Kasumi-1 (cell line): ENCODE results near the gene LRRC4B.

ENCODE experiments used
- DNase-seq, 2 experiments: peaks; one replicate each; lab custom pipeline; 2025; lab: John Stamatoyannopoulos, UW

Gene LRRC4B

DNA sequence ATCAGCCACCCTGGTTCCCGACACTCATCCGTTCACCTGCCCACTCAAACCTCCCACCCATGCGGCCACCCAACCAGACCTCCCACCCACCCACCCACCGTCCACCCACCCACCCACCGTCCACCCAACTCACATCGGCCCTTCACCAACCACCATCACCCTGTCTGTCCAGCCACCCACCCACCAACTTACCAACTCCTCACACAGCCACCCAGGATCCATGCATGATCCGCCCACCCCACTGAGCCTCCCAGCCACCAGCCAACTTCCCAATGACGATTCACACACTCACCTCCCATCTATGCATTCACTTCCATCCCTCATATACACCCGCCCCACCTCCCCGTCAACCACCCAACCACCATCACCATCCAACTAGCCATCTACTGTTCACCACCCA, 61.5 kb downstream of the LRRC4B start:
- DNase-seq = no peak

DNA sequence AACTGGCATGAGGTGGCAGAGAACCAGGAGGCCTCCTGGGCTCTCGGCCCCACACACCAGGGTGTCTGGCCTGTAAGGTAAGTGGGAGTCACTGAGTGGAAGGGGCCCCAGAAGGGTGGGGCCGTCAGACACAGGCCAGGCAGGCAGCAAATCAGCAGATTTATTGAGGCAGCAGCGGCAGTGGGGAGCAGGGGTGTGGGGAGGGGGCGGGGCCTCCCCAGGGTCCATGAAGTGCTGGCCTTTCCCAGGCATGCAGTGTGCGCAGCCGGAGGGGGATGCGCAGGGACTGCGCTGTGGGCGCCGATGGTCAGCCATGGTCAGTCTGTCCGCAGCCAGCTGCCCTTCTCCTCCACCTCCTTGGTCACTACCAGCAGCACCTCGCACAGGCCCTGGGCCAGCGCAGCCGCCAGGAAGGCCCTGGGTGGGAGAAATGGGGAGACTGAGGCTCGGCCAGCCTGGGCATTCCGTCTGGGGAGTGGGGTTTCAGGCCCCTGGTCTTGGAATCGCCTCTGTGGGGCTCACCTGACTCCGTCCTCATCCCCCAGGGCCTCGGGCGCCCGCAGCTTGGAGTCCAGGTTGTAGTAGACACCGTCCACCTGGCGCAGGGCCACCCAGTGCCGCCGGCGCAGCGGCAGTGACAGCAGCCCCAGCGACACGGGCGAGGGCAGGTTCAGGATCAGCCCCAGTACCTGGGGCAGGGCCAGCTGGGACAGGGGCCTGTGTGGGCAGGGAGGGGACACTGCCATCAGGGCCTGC, 62.2 kb downstream of the LRRC4B start:
- DNase-seq = no peak

DNA sequence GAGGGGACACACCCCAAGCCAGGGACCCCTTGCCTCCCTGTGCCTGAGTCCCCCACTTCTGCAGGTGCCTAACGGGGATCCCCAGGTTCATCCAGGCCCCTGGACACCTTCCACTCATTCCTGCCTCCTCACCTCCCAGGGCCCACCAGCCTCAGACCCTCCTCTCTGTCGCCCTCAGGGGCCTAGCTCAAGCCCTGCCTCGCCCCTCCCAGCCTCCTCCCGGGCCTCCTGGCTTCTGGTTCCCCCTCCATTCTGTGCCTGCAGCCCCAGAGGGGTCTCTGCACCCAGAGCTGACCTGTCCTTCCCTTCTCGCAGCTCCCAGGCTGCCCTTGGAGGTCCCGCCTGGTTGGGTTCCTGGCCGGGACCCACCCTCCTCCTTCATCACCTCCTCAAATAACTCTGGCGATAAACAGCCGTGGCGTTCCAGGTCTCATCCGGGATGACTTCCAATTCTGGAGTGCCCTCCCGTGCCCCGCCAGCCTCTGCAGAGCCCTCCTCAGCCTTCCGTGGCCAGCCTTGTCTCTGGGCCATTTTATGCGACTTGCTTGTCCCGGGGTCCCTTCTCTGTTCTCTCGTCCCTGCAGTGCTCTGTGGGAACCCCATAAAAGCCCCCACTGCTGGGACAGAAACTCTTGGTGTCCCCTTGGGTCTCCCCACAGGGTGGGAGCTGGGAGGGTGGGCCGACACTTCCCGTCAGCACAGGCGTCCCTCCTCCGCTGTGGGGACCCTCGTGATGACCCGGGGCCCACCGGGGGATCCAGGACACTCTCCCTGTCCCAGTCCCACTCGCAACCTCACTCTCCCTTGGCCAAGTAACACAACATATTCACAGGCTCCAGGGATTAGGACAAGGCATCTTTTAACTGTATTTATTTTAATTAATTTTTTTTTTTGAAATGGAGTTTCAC, 66.4 kb downstream of the LRRC4B start:
- DNase-seq = no peak

- DNase-seq = no peak
These were observed 67.1 kb downstream of the LRRC4B start for GRCh38 chr19:50501186-50501567.

- no peak for DNase-seq
These were observed 67.5 kb downstream of the LRRC4B start for GRCh38 chr19:50500753-50501151.

GRCh38 chr19:50500060-50500752, 68.0 kb downstream of the LRRC4B start:
- DNase-seq = no peak

DNA sequence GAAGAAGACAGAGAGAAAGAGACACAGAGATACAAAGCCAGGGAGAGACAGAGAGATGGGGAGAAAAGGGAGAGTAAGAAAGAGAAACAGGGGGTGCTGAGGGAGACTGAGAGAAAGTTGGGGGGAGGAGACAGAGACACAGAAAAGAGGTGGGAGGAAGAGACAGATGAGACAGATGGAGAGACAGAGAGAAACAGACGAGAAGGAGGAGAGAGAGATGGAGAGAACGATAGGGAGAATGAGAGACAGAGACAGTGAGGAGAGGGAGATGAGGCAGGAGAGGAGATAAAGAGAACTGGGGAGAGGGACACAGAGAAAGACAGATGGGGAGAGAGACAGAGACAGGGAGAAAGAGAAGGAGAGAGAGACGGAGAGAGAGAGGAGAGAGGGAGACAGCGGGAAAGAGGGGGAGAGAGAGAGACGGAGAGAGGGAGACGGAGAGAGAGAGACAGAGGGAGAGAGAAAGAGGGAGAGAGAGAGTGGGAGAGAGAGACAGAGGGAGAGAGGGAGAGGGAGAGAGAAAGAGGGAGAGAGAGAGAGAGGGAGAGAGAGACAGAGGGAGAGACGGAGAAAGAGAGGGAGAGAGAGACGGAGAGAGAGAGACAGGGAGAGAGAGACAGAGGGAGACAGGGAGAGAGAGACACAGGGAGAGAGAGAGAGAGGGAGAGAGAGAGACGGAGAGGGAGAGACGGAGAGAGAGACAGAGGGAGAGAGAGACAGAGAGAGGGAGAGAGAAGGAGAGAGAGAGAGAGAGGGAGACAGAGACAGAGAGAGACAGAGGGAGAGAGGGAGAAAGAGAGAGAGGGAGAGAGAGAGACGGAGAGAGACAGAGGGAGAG, 69.8 kb downstream of the LRRC4B start:
- DNase-seq = no peak

- no peak for DNase-seq
These were observed 71.2 kb downstream of the LRRC4B start for GRCh38 chr19:50497022-50497405.

- DNase-seq = no peak
These were observed 71.8 kb downstream of the LRRC4B start for GRCh38 chr19:50496189-50497021.

GRCh38 chr19:50495020-50495531, 73.2 kb downstream of the LRRC4B start:
- no peak for DNase-seq

GRCh38 chr19:50494186-50495019, 73.8 kb downstream of the LRRC4B start:
- DNase-seq = no peak

DNA sequence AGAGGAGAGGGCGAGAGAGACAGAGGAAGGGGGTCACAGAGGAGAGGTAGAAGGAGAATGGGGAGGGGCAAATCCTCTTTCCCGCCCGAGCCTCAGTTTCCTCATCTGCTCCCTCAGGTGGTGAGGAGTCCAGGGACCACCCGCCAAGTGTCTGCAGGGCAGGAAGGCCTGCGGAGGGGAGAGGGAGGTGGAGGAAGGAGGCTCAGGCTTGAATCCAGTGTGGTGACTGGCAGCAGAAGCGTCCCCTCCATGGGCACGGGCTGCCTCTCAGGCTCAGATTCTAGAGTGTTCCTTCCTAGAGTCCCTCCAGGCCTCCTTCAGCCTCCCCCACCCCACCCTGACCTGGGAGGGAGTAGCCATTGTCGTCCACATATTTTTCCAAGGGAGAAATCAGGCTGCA, 75.1 kb downstream of the LRRC4B start:
- no peak for DNase-seq

DNA sequence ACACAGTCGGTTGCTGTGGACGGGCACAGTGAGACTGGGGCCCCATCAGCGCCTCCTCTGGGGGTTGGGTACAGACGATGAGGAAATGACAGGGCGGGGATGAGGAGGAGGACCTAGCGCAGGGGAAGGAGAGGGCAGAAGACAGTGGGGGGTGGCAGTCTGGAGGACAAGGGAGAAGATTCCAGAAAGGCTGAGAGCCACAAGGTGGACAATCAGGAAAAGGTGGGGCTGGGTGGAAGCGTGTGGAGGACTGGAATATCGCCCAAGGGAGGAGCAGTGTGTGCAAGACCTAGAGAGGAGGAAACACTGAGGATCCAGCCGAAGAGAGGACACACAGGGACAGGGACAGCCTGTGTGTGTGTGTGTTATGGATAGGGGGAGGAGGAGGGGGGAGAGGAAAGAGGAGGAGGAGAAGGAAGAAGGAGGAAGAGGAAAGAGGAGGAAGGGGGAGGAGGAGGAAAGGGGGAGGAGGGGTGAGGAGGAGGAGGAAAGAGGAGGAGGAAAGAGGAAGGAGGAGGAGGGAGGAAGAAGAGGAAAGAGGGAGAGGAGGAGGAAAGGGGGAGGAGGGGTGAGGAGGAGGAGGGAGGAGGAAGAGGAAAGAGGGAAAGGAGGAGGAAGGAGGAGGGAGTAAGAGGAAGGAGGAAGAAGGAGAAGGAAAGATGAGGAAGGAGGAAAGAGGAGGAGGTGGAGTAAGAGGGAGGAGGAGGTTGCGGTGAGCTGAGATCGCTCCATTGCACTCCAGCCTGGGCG, 75.8 kb downstream of the LRRC4B start:
- peak; percentile 61 to 76 for DNase-seq

- no peak for DNase-seq
These were observed 77.2 kb downstream of the LRRC4B start for GRCh38 chr19:50490991-50491472.

- no peak for DNase-seq
These were observed 77.8 kb downstream of the LRRC4B start for GRCh38 chr19:50490411-50490811.

GRCh38 chr19:50489461-50490011, 78.7 kb downstream of the LRRC4B start:
- DNase-seq = no peak

DNA sequence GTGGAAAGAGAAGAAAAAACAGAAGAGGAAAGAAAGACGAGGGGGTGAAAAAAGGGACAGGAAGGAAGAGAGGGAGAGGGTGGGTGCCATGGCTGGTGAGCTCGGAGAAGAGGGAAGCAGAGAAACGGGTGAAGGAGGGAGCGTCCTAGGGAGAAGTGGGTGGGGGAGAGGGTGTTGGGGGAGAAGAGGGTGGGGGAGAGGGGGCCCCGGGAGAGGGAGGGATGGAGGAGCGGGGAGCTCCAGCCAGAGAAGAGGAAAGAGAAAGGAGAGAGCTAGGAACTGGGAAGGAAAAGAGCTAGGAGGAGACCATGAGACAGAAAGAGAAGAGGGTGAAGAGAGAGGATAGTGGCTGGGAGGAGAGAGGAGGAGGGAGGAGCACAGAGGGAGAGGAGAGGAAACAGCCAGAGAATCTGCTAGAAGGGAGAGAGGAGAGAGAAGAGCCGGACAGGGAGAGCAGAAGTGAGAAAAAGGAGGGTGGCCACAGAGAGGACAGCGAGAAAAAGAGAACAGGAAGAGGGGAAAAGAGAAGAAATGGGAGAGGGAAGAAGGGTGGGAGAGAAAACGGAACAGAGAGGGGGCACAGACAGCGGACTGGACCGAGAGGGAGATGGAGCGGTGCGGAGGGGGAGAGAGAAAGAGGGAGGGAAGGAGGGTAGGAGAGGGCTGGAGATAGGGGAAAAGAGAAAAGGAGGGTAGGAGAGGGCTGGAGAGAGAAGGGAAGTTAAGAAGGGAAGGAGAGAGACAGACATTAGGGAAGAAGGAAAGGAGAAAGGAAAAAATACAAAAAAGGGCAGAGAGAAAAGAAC, 79.6 kb downstream of the LRRC4B start:
- DNase-seq = peak; percentile 6 to 9
